Gastrocnemius medialis (tissue), 4 donors: ENCODE data around the gene ENSA.

Experiments
- CTCF ChIP-seq, 5 experiments: fragments of 450-650 bp in 3 of 5; fragments of 200-600 bp in 2 of 5; sonication (generic) in 2 of 5; IDR thresholded peaks in 4 of 5; conservative IDR thresholded peaks in 1 of 5; 1 replicate in 4 of 5; 2 replicates in 1 of 5; pipeline ENCODE4 v1.5.1; 2016 to 2019; ENCODE audit warnings: antibody characterized with exemption in 5 of 5, mild to moderate bottlenecking in 3 of 5, moderate library complexity in 3 of 5
- POLR2A ChIP-seq, 2 donors: fragments of 450-650 bp; IDR thresholded peaks; one replicate each; pipeline ENCODE4 v1.6.1; 2017; ENCODE audit warnings: antibody characterized with exemption in 2 of 2, mild to moderate bottlenecking in 2 of 2, moderate library complexity in 2 of 2

DNA sequence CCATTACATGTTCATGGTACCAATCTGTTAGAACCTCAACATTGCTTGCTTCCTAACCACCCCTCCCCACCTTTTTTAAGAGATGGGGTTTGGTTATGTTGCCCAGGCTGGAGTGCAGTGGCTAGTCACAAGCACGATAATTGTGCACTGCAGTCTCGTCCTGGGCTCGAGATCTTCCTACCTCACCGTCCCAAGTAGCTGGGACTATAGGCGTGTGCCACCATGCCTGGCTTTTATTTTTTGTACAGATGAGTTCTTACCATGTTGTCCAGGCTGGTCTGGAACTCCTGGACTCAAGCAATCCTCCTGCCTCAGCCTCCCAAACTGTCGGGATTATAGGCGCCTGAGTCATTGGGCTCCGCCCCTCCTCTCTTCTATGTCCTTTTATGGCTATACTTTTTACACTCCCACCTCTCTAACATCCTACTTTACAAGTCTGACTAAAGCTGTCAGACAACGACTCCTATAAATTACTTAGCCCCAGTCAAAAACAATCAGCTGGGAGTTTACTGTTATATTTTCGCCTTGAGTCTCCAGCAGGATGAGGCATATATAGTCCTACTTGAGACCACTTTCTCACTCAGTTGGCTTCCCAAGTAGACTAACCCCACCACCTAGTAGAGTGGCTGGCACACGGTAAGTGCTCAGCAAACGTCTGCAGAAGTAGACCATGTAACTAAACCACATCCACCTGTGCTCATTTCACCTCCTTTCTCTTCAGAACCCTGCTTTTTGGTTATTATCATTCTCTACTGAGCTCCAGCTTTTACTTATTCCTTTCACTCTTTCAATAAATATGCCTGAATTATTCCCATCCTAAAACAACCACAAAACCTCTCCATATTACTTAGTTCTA lies 13.8 kb downstream of the ENSA start:
- TF ChIP-seq CTCF (IDR thresholded peaks at IDR 0.05 in 4 of 5, conservative IDR thresholded peaks at IDR 0.05 in 1 of 5) (no peak), POLR2A (IDR thresholded peaks at IDR 0.05) (no peak)
